A673 (cell line): ENCODE measurements around the gene OTX1. TPM values are rescaled to one million over a fixed set of nuclear protein-coding genes. Genes with fewer than 3 reads are reported as not detected.

Experiments
- BruUV-seq: library from RNA; stranded (reverse); fragments of 400-500 nt; replicated peaks from 2 replicates; lab custom pipeline; 2021; lab: Mats Ljungman, UMichigan
- CTCF ChIA-PET: fragments of 300-600 bp; sonication (Branson Sonifier 250); formaldehyde crosslinking; loops from one replicate; lab custom pipeline; 2022; ENCODE audit warnings: antibody characterized with exemption; lab: Charles Lee
- POLR2A ChIA-PET: fragments of 300-600 bp; sonication (Branson Sonifier 250); formaldehyde crosslinking; loops from one replicate; lab custom pipeline; 2022; ENCODE audit warnings: antibody characterized with exemption; ENCODE audit not compliant: low non-redundant PET; lab: Charles Lee
- DNase-seq: peaks from one replicate; pipeline ENCODE4 v3.0.0-alpha.2; 2015; ENCODE audit warnings: low spot score
- H3K27ac ChIP-seq: fragments of 200-600 bp; sonication (generic); 2 replicates; pipeline ENCODE4 v1.5.1; 2016; ENCODE audit warnings: mixed run types, low read depth, mild to moderate bottlenecking, mixed read lengths, antibody characterized with exemption, low read length; ENCODE audit not compliant: poor library complexity, severe bottlenecking
- H3K27me3 ChIP-seq: fragments of 200-600 bp; sonication (generic); replicated peaks from 2 replicates; pipeline ENCODE4 v1.6.1; 2017; ENCODE audit warnings: mixed run types, low read depth, mild to moderate bottlenecking, mixed read lengths, antibody characterized with exemption, low read length; ENCODE audit not compliant: insufficient read depth, poor library complexity
- H3K36me3 ChIP-seq: fragments of 200-600 bp; sonication (generic); 2 replicates; pipeline ENCODE4 v1.6.1; 2016; ENCODE audit warnings: mixed run types, mild to moderate bottlenecking, mixed read lengths, antibody characterized with exemption, low read length; ENCODE audit not compliant: insufficient read depth, poor library complexity, severe bottlenecking
- H3K4me1 ChIP-seq: fragments of 200-600 bp; sonication (generic); 2 replicates; pipeline ENCODE4 v1.6.1; 2017; ENCODE audit warnings: mixed run types, mild to moderate bottlenecking, mixed read lengths, antibody characterized with exemption, low read length; ENCODE audit not compliant: insufficient read depth, poor library complexity, severe bottlenecking
- H3K4me3 ChIP-seq: fragments of 200-600 bp; sonication (generic); 2 replicates; pipeline ENCODE4 v1.5.1; 2016; ENCODE audit warnings: low read depth, mixed run types, mild to moderate bottlenecking, mixed read lengths, low read length; ENCODE audit not compliant: poor library complexity, severe bottlenecking
- H3K9me3 ChIP-seq: fragments of 200-600 bp; sonication (generic); 2 replicates; pipeline ENCODE4 v1.6.1; 2016; ENCODE audit warnings: mixed run types, low read depth, mild to moderate bottlenecking, mixed read lengths, antibody characterized with exemption, low read length; ENCODE audit not compliant: poor library complexity, severe bottlenecking
- EZH2 ChIP-seq: fragments of 200-600 bp; sonication (generic); IDR thresholded peaks from 2 replicates; pipeline ENCODE4 v1.6.1; 2017; ENCODE audit warnings: borderline replicate concordance, low read depth, mild to moderate bottlenecking, mixed read lengths, antibody characterized with exemption, low read length; ENCODE audit not compliant: poor library complexity, severe bottlenecking
- intact Hi-C: fragments of 100-400 bp; cut with micrococcal nuclease; formaldehyde crosslinking; loops from one replicate; pipeline ENCODE4 v1.10.0; 2022; ENCODE audit not compliant: unreplicated experiment
- total RNA-seq: library from RNA; stranded (reverse); gene quantifications from 2 replicates; pipeline ENCODE4 v1.2.3, GENCODE V29; 2021
- TF ChIP-seq, protein P1 (sequence below): fragments of 300-800, 200-600 bp; sonication (generic); conservative IDR thresholded peaks from 2 replicates; pipeline ENCODE4 v1.5.1; 2017; ENCODE audit warnings: low read depth, mild to moderate bottlenecking, antibody characterized with exemption, low read length, moderate library complexity, mixed read lengths

Gene OTX1
- total RNA-seq, 1 experiment from 2014 or later: 1.1 TPM

DNA sequence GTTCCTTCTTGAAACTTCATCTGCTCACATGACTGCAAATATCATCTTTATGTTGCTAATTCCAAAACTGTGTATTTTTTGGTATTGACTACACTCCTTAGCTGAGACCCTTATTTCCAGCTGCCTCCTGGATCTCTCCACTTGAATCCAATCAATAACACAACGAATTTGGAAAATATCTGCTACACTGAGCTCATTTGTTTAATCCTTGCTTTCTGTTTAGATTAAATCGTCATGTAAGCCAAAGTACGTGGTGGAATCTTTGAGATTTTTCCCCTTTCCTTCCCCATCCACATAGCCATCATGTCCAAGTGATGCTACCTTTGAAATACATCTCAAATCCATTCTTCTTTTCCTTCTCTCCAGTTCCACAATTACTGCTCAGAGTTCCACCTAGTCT lies 15.6 kb downstream of the OTX1 start:
- Histone ChIP-seq H3K4me1 (no peaks in the 10 kb centered on the region), H3K27ac (no peak overlapping the region), H3K4me3 (no peak overlapping the region), H3K9me3 (no peaks in the 10 kb centered on the region), H3K36me3 (no peaks in the 10 kb centered on the region), H3K27me3 (peaks cover 82% of the 10 kb centered on the region)
- BruUV-seq: no TSS peak
- DNase-seq: no peak
- CTCF ChIA-PET: no interaction called here
- intact Hi-C loops: no loop called here
- TF ChIP-seq EZH2: no peak
- TF ChIP-seq, protein P1, sequence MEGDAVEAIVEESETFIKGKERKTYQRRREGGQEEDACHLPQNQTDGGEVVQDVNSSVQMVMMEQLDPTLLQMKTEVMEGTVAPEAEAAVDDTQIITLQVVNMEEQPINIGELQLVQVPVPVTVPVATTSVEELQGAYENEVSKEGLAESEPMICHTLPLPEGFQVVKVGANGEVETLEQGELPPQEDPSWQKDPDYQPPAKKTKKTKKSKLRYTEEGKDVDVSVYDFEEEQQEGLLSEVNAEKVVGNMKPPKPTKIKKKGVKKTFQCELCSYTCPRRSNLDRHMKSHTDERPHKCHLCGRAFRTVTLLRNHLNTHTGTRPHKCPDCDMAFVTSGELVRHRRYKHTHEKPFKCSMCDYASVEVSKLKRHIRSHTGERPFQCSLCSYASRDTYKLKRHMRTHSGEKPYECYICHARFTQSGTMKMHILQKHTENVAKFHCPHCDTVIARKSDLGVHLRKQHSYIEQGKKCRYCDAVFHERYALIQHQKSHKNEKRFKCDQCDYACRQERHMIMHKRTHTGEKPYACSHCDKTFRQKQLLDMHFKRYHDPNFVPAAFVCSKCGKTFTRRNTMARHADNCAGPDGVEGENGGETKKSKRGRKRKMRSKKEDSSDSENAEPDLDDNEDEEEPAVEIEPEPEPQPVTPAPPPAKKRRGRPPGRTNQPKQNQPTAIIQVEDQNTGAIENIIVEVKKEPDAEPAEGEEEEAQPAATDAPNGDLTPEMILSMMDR: no peak
- POLR2A ChIA-PET: no interaction called here

DNA sequence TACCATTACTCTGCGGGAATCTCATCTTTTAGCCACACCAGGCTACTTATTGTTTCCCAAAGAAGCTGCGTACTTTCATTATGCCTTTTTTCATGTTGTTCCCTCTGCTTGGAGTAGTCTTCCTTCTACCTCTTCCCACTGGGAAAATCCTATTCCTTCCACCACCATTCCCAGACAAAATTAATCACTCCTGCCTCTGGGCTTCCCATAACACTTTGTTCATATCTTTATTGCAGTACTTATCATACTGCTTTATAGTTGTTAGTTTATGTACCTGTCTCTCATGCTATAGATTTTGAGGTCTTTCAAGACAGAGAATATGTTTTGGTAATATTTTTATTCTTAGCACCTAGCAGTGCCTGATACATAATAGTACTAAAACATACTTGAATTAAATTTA lies 16.2 kb downstream of the OTX1 start:
- Histone ChIP-seq H3K4me1 (no peaks in the 10 kb centered on the region), H3K9me3 (no peaks in the 10 kb centered on the region), H3K27ac (no peak overlapping the region), H3K4me3 (no peak overlapping the region), H3K27me3 (peaks cover 76% of the 10 kb centered on the region), H3K36me3 (no peaks in the 10 kb centered on the region)
- no peak for DNase-seq
- TF ChIP-seq EZH2: no peak
- TF ChIP-seq, protein P1: no peak
- no TSS peak for BruUV-seq
- intact Hi-C loops: no loop called here
- ChIA-PET POLR2A (no interaction called here), CTCF (no interaction called here)

DNA sequence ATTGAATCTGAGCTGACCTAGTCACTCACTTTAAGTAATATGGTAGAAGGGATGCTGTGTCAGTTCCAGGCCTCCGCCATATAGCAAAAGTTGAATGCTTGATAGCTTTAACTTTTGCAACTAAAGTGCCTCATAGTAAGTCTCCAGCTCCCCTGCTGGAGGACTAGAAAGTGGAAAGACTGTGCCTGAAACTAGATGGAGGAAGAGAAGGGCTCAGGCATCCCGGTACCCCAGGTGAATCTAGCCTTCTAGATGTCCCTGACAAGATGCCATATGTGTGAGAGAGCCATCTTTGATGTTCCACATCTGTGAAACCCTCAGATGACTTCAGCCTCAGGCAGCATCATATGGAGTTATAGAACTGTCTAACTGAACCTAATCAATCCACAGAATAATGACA lies 21.0 kb downstream of the OTX1 start:
- H3K4me3 ChIP-seq: no peak overlapping the region
- ChIA-PET POLR2A (no interaction called here), CTCF (no interaction called here)
- BruUV-seq: no TSS peak
- no peak for DNase-seq
- no peaks in the 10 kb centered on the region for H3K36me3 ChIP-seq
- H3K27me3 ChIP-seq: peaks cover 28% of the 10 kb centered on the region
- intact Hi-C loops: no loop called here
- H3K4me1 ChIP-seq: no peaks in the 10 kb centered on the region
- H3K27ac ChIP-seq: no peak overlapping the region
- TF ChIP-seq, protein P1: no peak
- TF ChIP-seq EZH2: no peak
- no peaks in the 10 kb centered on the region for H3K9me3 ChIP-seq
